ENCODE data around the gene ATRNL1.

- TF ChIP-seq, protein P1, sequence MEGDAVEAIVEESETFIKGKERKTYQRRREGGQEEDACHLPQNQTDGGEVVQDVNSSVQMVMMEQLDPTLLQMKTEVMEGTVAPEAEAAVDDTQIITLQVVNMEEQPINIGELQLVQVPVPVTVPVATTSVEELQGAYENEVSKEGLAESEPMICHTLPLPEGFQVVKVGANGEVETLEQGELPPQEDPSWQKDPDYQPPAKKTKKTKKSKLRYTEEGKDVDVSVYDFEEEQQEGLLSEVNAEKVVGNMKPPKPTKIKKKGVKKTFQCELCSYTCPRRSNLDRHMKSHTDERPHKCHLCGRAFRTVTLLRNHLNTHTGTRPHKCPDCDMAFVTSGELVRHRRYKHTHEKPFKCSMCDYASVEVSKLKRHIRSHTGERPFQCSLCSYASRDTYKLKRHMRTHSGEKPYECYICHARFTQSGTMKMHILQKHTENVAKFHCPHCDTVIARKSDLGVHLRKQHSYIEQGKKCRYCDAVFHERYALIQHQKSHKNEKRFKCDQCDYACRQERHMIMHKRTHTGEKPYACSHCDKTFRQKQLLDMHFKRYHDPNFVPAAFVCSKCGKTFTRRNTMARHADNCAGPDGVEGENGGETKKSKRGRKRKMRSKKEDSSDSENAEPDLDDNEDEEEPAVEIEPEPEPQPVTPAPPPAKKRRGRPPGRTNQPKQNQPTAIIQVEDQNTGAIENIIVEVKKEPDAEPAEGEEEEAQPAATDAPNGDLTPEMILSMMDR (IDR thresholded peaks at IDR 0.05; ENCODE audit: low read depth, low read length), result no peak
- TF ChIP-seq EZH2phosphoT487 (IDR thresholded peaks at IDR 0.05; ENCODE audit: low read depth), result no peak
These were observed 446.1 kb downstream of the ATRNL1 start for GRCh38 chr10:115539142-115539762.
